A549 (cell line): ENCODE data around the gene GLB1L3. TPM values are rescaled to one million over a fixed set of nuclear protein-coding genes. Genes with fewer than 3 reads are reported as not detected.

ENCODE experiments used
- ATAC-seq, 2 experiments: fragments of 200-7000 bp in 1 of 2; fragments of >200 bp in 1 of 2; cut with Nextera tagmentation in 1 of 2; cut with Tn5 transposase in 1 of 2; 3 replicates each; pipeline versions ENCODE4 v1.8.0 to v1.9.1; 2018 to 2020; ENCODE audit warnings: mild to moderate bottlenecking in 1 of 2, moderate library complexity in 1 of 2
- CTCF ChIA-PET: fragments of 300-600 bp; sonication (Branson Sonifier 250); formaldehyde crosslinking; extraction: SDS; loops from one replicate; lab custom pipeline; 2021; ENCODE audit warnings: antibody characterized with exemption, inconsistent platforms; lab: Yijun Ruan, JAX
- POLR2A ChIA-PET: fragments of 350-600 bp; formaldehyde crosslinking; extraction: SDS; loops from one replicate; lab custom pipeline; 2021; ENCODE audit warnings: antibody characterized with exemption, inconsistent platforms; lab: Yijun Ruan, JAX
- DNase-seq, 2 experiments: peaks; one replicate each; pipeline versions ENCODE4 v3.0.0 to v3.0.0-alpha.2; 2011 to 2016; ENCODE audit warnings: low read depth in 1 of 2, low spot score in 1 of 2
- FAIRE-seq: peaks from 2 replicates; lab custom pipeline; 2011; peaks lifted over from hg19 to GRCh38; lab: Jason Lieb, UNC
- H3K27ac ChIP-seq, 2 experiments: fragments of >200 bp; sonication (Bioruptor Twin); formaldehyde crosslinking; 3 replicates each; pipeline ENCODE4 v1.5.1; 2016 to 2017
- H3K4me1 ChIP-seq: fragments of >200 bp; sonication (Bioruptor Twin); formaldehyde crosslinking; 3 replicates; pipeline ENCODE4 v1.6.1; 2016
- H3K4me2 ChIP-seq: fragments of >200 bp; sonication (Bioruptor Twin); formaldehyde crosslinking; 3 replicates; pipeline ENCODE4 v1.6.1; 2016
- H3K4me3 ChIP-seq: fragments of >200 bp; sonication (Bioruptor Twin); formaldehyde crosslinking; 3 replicates; pipeline ENCODE4 v1.5.1; 2016
- H3K9me3 ChIP-seq: fragments of >200 bp; sonication (Bioruptor Twin); formaldehyde crosslinking; 3 replicates; pipeline ENCODE4 v1.6.1; 2016
- ATOH8 ChIP-seq: fragments of 250-450 bp; sonication (Bioruptor Pico); IDR thresholded peaks from 2 replicates; pipeline ENCODE4 v1.5.0; 2020; ENCODE audit warnings: low read depth, mild to moderate bottlenecking, moderate library complexity
- BHLHE40 ChIP-seq: IDR thresholded peaks from 2 replicates; pipeline ENCODE4 v1.6.1; 2012; ENCODE audit warnings: low read depth, low read length, inconsistent platforms
- CBX8 ChIP-seq: fragments of 200-600 bp; sonication (generic); IDR thresholded peaks from 2 replicates; pipeline ENCODE4 v1.6.1; 2016
- CEBPB ChIP-seq, 2 experiments: fragments of >200 bp in 1 of 2; sonication (Bioruptor Twin) in 1 of 2; formaldehyde crosslinking in 1 of 2; IDR thresholded peaks; 2 replicates each; pipeline ENCODE4 v1.6.1; 2012 to 2016
- CHD2 ChIP-seq: fragments of 150-350 bp; IDR thresholded peaks from 2 replicates; pipeline ENCODE4 v1.6.1; 2014; ENCODE audit warnings: low read length; ENCODE audit not compliant: partially characterized antibody
- CTCF ChIP-seq: fragments of >200 bp; sonication (Bioruptor Twin); formaldehyde crosslinking; IDR thresholded peaks from 3 replicates; pipeline ENCODE4 v1.5.1; 2016
- EHMT2 ChIP-seq: fragments of 200-600 bp; sonication (generic); IDR thresholded peaks from 2 replicates; pipeline ENCODE4 v1.6.1; 2016; ENCODE audit warnings: antibody characterized with exemption, low read depth, mild to moderate bottlenecking, moderate library complexity
- EP300 ChIP-seq, 2 experiments: fragments of >200 bp; sonication (Bioruptor Twin); formaldehyde crosslinking; IDR thresholded peaks; 2 replicates in 1 of 2; 3 replicates in 1 of 2; pipeline ENCODE4 v1.6.1; 2016 to 2017
- ESRRA ChIP-seq: fragments of 150-350 bp; IDR thresholded peaks from 2 replicates; pipeline ENCODE4 v1.6.1; 2014; ENCODE audit warnings: mild to moderate bottlenecking, low read length, borderline replicate concordance
- FOSB ChIP-seq: fragments of 250-450 bp; sonication (Bioruptor Pico); IDR thresholded peaks from 2 replicates; pipeline ENCODE4 v1.5.0; 2020; ENCODE audit warnings: mild to moderate bottlenecking, moderate library complexity
- HES2 ChIP-seq: fragments of >200 bp; sonication (Bioruptor Twin); formaldehyde crosslinking; IDR thresholded peaks from 2 replicates; pipeline ENCODE4 v1.6.1; 2016
- HEYL ChIP-seq: fragments of 250-450 bp; sonication (Bioruptor Pico); IDR thresholded peaks from 2 replicates; pipeline ENCODE4 v1.8.0; 2021; ENCODE audit warnings: mild to moderate bottlenecking, moderate library complexity
- JUN ChIP-seq, 2 experiments: fragments of >200 bp; sonication (Bioruptor Twin); formaldehyde crosslinking; IDR thresholded peaks; 2 replicates in 1 of 2; 3 replicates in 1 of 2; pipeline ENCODE4 v1.6.1; 2016 to 2017
- JUNB ChIP-seq: fragments of >200 bp; sonication (Bioruptor Twin); formaldehyde crosslinking; IDR thresholded peaks from 2 replicates; pipeline ENCODE4 v1.6.1; 2016
- KDM1A ChIP-seq: fragments of 200-600 bp; sonication (generic); IDR thresholded peaks from 2 replicates; pipeline ENCODE4 v1.6.1; 2016; ENCODE audit warnings: low read depth, mild to moderate bottlenecking
- KDM5A ChIP-seq: fragments of 200-600 bp; sonication (generic); IDR thresholded peaks from 2 replicates; pipeline ENCODE4 v1.6.1; 2016; ENCODE audit warnings: antibody characterized with exemption, mild to moderate bottlenecking
- MAX ChIP-seq: IDR thresholded peaks from 2 replicates; pipeline ENCODE4 v1.6.1; 2012
- POLR2AphosphoS2 ChIP-seq: conservative IDR thresholded peaks from 2 replicates; pipeline ENCODE4 v1.6.1; 2012; ENCODE audit warnings: low read length, improper control_type of control experiment, inconsistent platforms
- RAD21 ChIP-seq, 2 experiments: fragments of >200 bp in 1 of 2; sonication (Bioruptor Twin) in 1 of 2; formaldehyde crosslinking in 1 of 2; IDR thresholded peaks in 1 of 2; conservative IDR thresholded peaks in 1 of 2; 2 replicates in 1 of 2; 3 replicates in 1 of 2; pipeline ENCODE4 v1.6.1; 2012 to 2018; ENCODE audit warnings: inconsistent platforms in 1 of 2
- RARB ChIP-seq: fragments of 250-450 bp; sonication (Bioruptor Pico); IDR thresholded peaks from 2 replicates; pipeline ENCODE4 v1.8.0; 2021; ENCODE audit warnings: mild to moderate bottlenecking, moderate library complexity
- USF2 ChIP-seq: fragments of 450-650 bp; IDR thresholded peaks from 2 replicates; pipeline ENCODE4 v1.6.1; 2014; ENCODE audit warnings: antibody characterized with exemption
- ZNF302 ChIP-seq: fragments of 250-450 bp; sonication (Bioruptor Pico); IDR thresholded peaks from 2 replicates; pipeline ENCODE4 v1.9.0; 2021; ENCODE audit warnings: inconsistent platforms, mild to moderate bottlenecking, moderate library complexity
- WGBS: methylation state at CpG from one replicate; pipeline ENCODE4 v1.1.6; 2017; ENCODE audit errors: missing lambda C conversion rate; 5-methylcytosine and 5-hydroxymethylcytosine counted together
- polyA plus RNA-seq, 4 experiments: library from polyadenylated mRNA; depleted of rRNA in 3 of 4; stranded (reverse); fragments of >200 nt; fragmentation: RNase III in 1 of 4; extraction: RNeasy Plus Mini Kit Qiagen cat#74134 plus additional on column Dnase treatment in 1 of 4; gene quantifications; 2 replicates in 3 of 4; 3 replicates in 1 of 4; pipeline ENCODE4 v1.2.3, GENCODE V29; 2011 to 2017

GLB1L3 gene
- polyA plus RNA-seq, 2 of the 4 experiments (the other 2 are of a cell fraction) = not detected

GRCh38 chr11:134258577-134258976, 17.6 kb upstream of the GLB1L3 start:
- no peak for FAIRE-seq
- no peak for ATAC-seq
- WGBS = 75% methylated on average over 4 of the region's 4 CpGs
- Histone ChIP-seq H3K27ac (no peak overlapping the region), H3K4me3 (no peak overlapping the region), H3K9me3 (no peaks in the 10 kb centered on the region), H3K4me1 (peaks cover 8% of the 10 kb centered on the region; the same call in 2 of the 3 replicates), H3K4me2 (no peak overlapping the region)
- POLR2A ChIA-PET = no interaction called here
- CTCF ChIA-PET = interaction anchor here (0.8 kb wide), 1 partner anchor 83 kb away, joined by 3 read pairs; no protein-coding TSS in a partner anchor
- TF ChIP-seq USF2 (no peak), KDM5A (no peak), KDM1A (no peak), BHLHE40 (no peak), MAX (no peak), ESRRA (no peak)
- DNase-seq = no peak

GRCh38 chr11:134260503-134260902, 15.7 kb upstream of the GLB1L3 start:
- ATAC-seq (no peak), FAIRE-seq (no peak), DNase-seq (no peak)
- CTCF ChIA-PET = interaction anchor here (1.4 to 1.5 kb wide), 2 partner anchors 10 to 17 kb away, joined by 3 to 7 read pairs; no protein-coding TSS in a partner anchor
- Histone ChIP-seq H3K4me1 (no peaks in the 10 kb centered on the region), H3K27ac (no peak overlapping the region), H3K4me3 (no peak overlapping the region), H3K4me2 (no peak overlapping the region), H3K9me3 (no peaks in the 10 kb centered on the region)
- TF ChIP-seq RARB = no peak
- no peak for TF ChIP-seq CEBPB (IDR thresholded peaks at IDR 0.05)
- no peak for TF ChIP-seq HES2
- TF ChIP-seq CTCF = no peak
- TF ChIP-seq BHLHE40 = no peak
- TF ChIP-seq CHD2 = no peak
- no peak for TF ChIP-seq ZNF302 (CRISPR knock-in tag)
- no peak for TF ChIP-seq JUN (IDR thresholded peaks at IDR 0.05)
- no peak for TF ChIP-seq CBX8
- no peak for TF ChIP-seq EHMT2
- no peak for TF ChIP-seq KDM1A
- no peak for TF ChIP-seq FOSB (CRISPR knock-in tag)
- TF ChIP-seq RAD21 (conservative IDR thresholded peaks at IDR 0.05 in 1 of 2, IDR thresholded peaks at IDR 0.05 in 1 of 2) = no peak
- no peak for TF ChIP-seq MAX
- no peak for TF ChIP-seq POLR2AphosphoS2
- POLR2A ChIA-PET = no interaction called here

- TF ChIP-seq HEYL (CRISPR knock-in tag) = no peak
- TF ChIP-seq POLR2AphosphoS2 = no peak
- no peak for TF ChIP-seq CHD2
- no peak for TF ChIP-seq JUNB
- no peak for TF ChIP-seq ATOH8 (CRISPR knock-in tag)
- TF ChIP-seq EP300 (IDR thresholded peaks at IDR 0.05) = no peak
- TF ChIP-seq, all 56 proteins: peak for 0
- CTCF ChIA-PET = interaction anchor here (0.9 to 1.6 kb wide), 5 partner anchors 9 to 54 kb away, joined by 3 to 7 read pairs (median 4); partner anchors contain the start of gene GLB1L3
Measured at GRCh38 chr11:134260983-134261382, 15.2 kb upstream of the GLB1L3 start.

More at GRCh38 chr11:134260983-134261382, 15.2 kb upstream of the GLB1L3 start:
- POLR2A ChIA-PET = no interaction called here
- 93% methylated on average over 16 of the region's 16 CpGs for WGBS
- ATAC-seq = no peak
- no peaks in the 10 kb centered on the region for H3K9me3 ChIP-seq
- no peaks in the 10 kb centered on the region for H3K4me1 ChIP-seq
- no peak overlapping the region for H3K4me2 ChIP-seq
- no peak overlapping the region for H3K27ac ChIP-seq
- H3K4me3 ChIP-seq = no peak overlapping the region
- FAIRE-seq = no peak
- DNase-seq = no peak
